Neural cell (in vitro differentiated cells): Measurements from ENCODE around the gene UQCRHL. TPM values are rescaled to one million over a fixed set of nuclear protein-coding genes. Genes with fewer than 3 reads are reported as not detected.

ENCODE experiments used
- H2AFZ ChIP-seq: fragments of 200-600, 300-800 bp; sonication (generic), shearing (Covaris generic); 2 replicates; pipeline ENCODE4 v1.6.0; 2014; ENCODE audit warnings: low read depth, mild to moderate bottlenecking, antibody characterized with exemption, low read length, moderate library complexity
- H3F3A ChIP-seq: fragments of 200-600 bp; shearing (Covaris generic); 2 replicates; pipeline ENCODE4 v1.6.1; 2016; ENCODE audit warnings: mild to moderate bottlenecking, moderate library complexity, mixed read lengths, antibody characterized with exemption, low read length; ENCODE audit not compliant: insufficient read depth, poor library complexity, severe bottlenecking
- H3K27ac ChIP-seq: fragments of 200-600, 300-800 bp; sonication (generic), shearing (Covaris generic); 2 replicates; pipeline ENCODE4 v1.5.1; 2014; ENCODE audit warnings: mild to moderate bottlenecking, low read length, moderate library complexity
- H3K27me3 ChIP-seq: fragments of 300-800, 200-600 bp; sonication (generic), shearing (Covaris generic); 2 replicates; pipeline ENCODE4 v1.6.0; 2014; ENCODE audit warnings: mild to moderate bottlenecking, low read depth, low read length, moderate library complexity; ENCODE audit not compliant: insufficient read depth
- H3K36me3 ChIP-seq: fragments of 300-800, 200-600 bp; sonication (generic), shearing (Covaris generic); 2 replicates; pipeline ENCODE4 v1.5.1; 2014; ENCODE audit warnings: mild to moderate bottlenecking, antibody characterized with exemption, low read length, moderate library complexity; ENCODE audit not compliant: insufficient read depth
- H3K4me2 ChIP-seq: fragments of 300-800, 200-600 bp; sonication (generic), shearing (Covaris generic); 2 replicates; pipeline ENCODE4 v1.6.0; 2014; ENCODE audit warnings: mild to moderate bottlenecking, low read length
- H3K4me3 ChIP-seq: fragments of 300-800, 200-600 bp; sonication (generic), shearing (Covaris generic); 2 replicates; pipeline ENCODE4 v1.5.1; 2014; ENCODE audit warnings: mild to moderate bottlenecking, low read length, moderate library complexity
- H3K79me2 ChIP-seq: fragments of 200-600 bp; shearing (Covaris generic); replicated peaks from 2 replicates; pipeline ENCODE4 v1.6.0; 2014; ENCODE audit warnings: mild to moderate bottlenecking, low read length, moderate library complexity; ENCODE audit not compliant: insufficient read depth
- H3K9ac ChIP-seq: fragments of 300-800, 200-600 bp; sonication (generic), shearing (Covaris generic); 2 replicates; pipeline ENCODE4 v1.6.1; 2016; ENCODE audit warnings: mild to moderate bottlenecking, low read length, mixed read lengths
- H3K9me2 ChIP-seq: fragments of 200-600 bp; shearing (Covaris generic); 2 replicates; pipeline ENCODE4 v1.6.1; 2016; ENCODE audit warnings: mild to moderate bottlenecking, low read length, mixed read lengths; ENCODE audit not compliant: insufficient read depth
- H3K9me3 ChIP-seq: fragments of 200-600, 300-800 bp; sonication (generic), shearing (Covaris generic); 2 replicates; pipeline ENCODE4 v1.6.1; 2016; ENCODE audit warnings: mild to moderate bottlenecking, mixed run types, low read length, moderate library complexity, mixed read lengths
- H4K20me1 ChIP-seq: fragments of 200-600 bp; shearing (Covaris generic); 2 replicates; pipeline ENCODE4 v1.6.1; 2016; ENCODE audit warnings: mild to moderate bottlenecking, mixed run types; ENCODE audit not compliant: insufficient read depth
- MXI1 ChIP-seq: fragments of 450-650 bp; conservative IDR thresholded peaks from 2 replicates; pipeline ENCODE4 v1.6.1; 2014; ENCODE audit warnings: antibody characterized with exemption, mild to moderate bottlenecking; ENCODE audit not compliant: poor library complexity, severe bottlenecking
- POLR2AphosphoS5 ChIP-seq: IDR thresholded peaks from 2 replicates; pipeline ENCODE4 v1.6.1; 2012
- RAD21 ChIP-seq: fragments of 450-650 bp; conservative IDR thresholded peaks from 2 replicates; pipeline ENCODE4 v1.6.1; 2014; ENCODE audit warnings: antibody characterized with exemption, mild to moderate bottlenecking, moderate library complexity
- SMC3 ChIP-seq: fragments of 450-650 bp; conservative IDR thresholded peaks from 2 replicates; pipeline ENCODE4 v1.6.1; 2014; ENCODE audit warnings: antibody characterized with exemption, mild to moderate bottlenecking, moderate library complexity; ENCODE audit not compliant: poor library complexity
- polyA plus RNA-seq: library from polyadenylated mRNA; depleted of rRNA; stranded (reverse); fragments of >200 nt; gene quantifications from 2 replicates; pipeline ENCODE4 v1.2.3, GENCODE V29; 2014
- TF ChIP-seq, protein P1 (sequence below): IDR thresholded peaks from 2 replicates; pipeline ENCODE4 v1.6.1; 2012; ENCODE audit warnings: borderline replicate concordance

The UQCRHL gene
- polyA plus RNA-seq, 1 donor from 2014 or later, result 6.1 TPM

GRCh38 chr1:15758953-15759661 is 48.3 kb downstream of the UQCRHL start:
- H3K9me3 ChIP-seq, result no peaks in the 10 kb centered on the region

GRCh38 chr1:15758343-15758931 is 49.0 kb downstream of the UQCRHL start, which contains the start of gene FBLIM1:
TSS of gene FBLIM1 (plus strand) at chr1:15758795. CDS start at chr1:15764984, 6,189 bp downstream.
- Histone ChIP-seq H3K79me2 (peaks cover 6% of the 10 kb centered on the region), H3K4me3 (peak within 1 kb of the TSS; percentile 84), H3F3A (no peaks in the 10 kb centered on the region), H3K9me2 (no peaks in the 10 kb centered on the region), H4K20me1 (no peaks in the 10 kb centered on the region), H3K9ac (peak within 1 kb of the TSS; percentile 85), H3K27me3 (peaks cover 15% of the 10 kb centered on the region), H3K9me3 (no peaks in the 10 kb centered on the region), H3K36me3 (no peaks in the 10 kb centered on the region), H3K4me2 (peak within 1 kb of the TSS; percentile 61), H2AFZ (peak within 1 kb of the TSS; percentile 8), H3K27ac (peak within 1 kb of the TSS; percentile 31)
- no peak for TF ChIP-seq POLR2AphosphoS5
- no peak for TF ChIP-seq MXI1

More at GRCh38 chr1:15758953-15759661, 48.3 kb downstream of the UQCRHL start:
- Histone ChIP-seq H3K4me3 (peak overlapping the region; percentile 84), H3K4me2 (peak overlapping the region; percentile 61), H3F3A (no peaks in the 10 kb centered on the region), H3K9ac (peak overlapping the region; percentile 85), H3K79me2 (peaks cover 6% of the 10 kb centered on the region), H3K27ac (peak overlapping the region; percentile 31), H3K36me3 (no peaks in the 10 kb centered on the region), H3K27me3 (peaks cover 15% of the 10 kb centered on the region), H3K9me2 (no peaks in the 10 kb centered on the region), H2AFZ (no peak overlapping the region), H4K20me1 (no peaks in the 10 kb centered on the region)
- no peak for TF ChIP-seq SMC3
- TF ChIP-seq POLR2AphosphoS5, result peak; percentile 20
- TF ChIP-seq, protein P1, sequence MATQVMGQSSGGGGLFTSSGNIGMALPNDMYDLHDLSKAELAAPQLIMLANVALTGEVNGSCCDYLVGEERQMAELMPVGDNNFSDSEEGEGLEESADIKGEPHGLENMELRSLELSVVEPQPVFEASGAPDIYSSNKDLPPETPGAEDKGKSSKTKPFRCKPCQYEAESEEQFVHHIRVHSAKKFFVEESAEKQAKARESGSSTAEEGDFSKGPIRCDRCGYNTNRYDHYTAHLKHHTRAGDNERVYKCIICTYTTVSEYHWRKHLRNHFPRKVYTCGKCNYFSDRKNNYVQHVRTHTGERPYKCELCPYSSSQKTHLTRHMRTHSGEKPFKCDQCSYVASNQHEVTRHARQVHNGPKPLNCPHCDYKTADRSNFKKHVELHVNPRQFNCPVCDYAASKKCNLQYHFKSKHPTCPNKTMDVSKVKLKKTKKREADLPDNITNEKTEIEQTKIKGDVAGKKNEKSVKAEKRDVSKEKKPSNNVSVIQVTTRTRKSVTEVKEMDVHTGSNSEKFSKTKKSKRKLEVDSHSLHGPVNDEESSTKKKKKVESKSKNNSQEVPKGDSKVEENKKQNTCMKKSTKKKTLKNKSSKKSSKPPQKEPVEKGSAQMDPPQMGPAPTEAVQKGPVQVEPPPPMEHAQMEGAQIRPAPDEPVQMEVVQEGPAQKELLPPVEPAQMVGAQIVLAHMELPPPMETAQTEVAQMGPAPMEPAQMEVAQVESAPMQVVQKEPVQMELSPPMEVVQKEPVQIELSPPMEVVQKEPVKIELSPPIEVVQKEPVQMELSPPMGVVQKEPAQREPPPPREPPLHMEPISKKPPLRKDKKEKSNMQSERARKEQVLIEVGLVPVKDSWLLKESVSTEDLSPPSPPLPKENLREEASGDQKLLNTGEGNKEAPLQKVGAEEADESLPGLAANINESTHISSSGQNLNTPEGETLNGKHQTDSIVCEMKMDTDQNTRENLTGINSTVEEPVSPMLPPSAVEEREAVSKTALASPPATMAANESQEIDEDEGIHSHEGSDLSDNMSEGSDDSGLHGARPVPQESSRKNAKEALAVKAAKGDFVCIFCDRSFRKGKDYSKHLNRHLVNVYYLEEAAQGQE, result peak; percentile 19

DNA sequence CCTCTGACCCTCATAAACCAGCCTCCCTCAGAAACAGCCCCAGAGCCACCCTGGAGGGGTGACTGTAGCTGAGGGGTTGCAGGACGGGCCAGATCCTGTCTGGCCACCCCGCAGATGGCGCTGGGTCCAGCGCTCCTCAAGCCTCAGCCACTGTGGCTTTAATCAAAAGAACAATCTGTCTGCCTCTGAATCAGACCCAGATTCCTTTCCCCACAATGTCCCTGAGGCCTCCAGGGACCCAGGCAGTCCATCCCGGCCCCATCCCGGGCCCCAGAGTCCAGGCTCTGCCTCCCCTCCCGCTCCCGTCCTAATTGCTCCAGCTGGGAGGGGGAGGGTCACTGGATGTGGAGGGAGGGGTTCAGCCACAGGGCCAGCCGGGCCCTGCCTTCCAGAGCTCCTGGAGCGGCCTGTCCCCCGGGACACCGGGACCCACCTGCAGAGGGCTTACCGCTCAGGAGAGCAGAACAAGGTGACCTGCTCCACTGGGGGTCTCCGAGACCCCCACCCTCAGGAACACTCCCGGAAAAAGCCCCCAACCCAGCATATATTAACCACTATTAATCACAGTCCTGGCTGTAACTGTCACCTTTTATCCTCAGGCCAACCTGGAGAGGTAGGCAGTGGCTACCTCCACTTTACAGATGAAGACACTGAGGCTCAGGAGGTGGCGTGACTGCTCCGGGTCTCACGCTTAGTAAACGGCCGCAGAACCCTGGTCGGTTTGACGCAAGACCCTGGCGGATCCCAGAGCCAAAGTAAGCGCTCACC is 49.7 kb downstream of the UQCRHL start:
- Histone ChIP-seq H3K36me3 (no peaks in the 10 kb centered on the region), H3K4me3 (peak overlapping the region; percentile 84), H2AFZ (peak overlapping the region; percentile 8), H3K79me2 (peaks cover 6% of the 10 kb centered on the region), H3K4me2 (peak overlapping the region; percentile 36), H4K20me1 (no peaks in the 10 kb centered on the region), H3K9me2 (no peaks in the 10 kb centered on the region), H3F3A (no peaks in the 10 kb centered on the region), H3K9ac (peak overlapping the region; percentile 85), H3K27me3 (peaks cover 15% of the 10 kb centered on the region), H3K27ac (no peak overlapping the region), H3K9me3 (no peaks in the 10 kb centered on the region)
- no peak for TF ChIP-seq SMC3
- TF ChIP-seq RAD21, result no peak
- no peak for TF ChIP-seq MXI1

Other genes with a start within 250 kb of the UQCRHL start
- not detected in 2 replicates for gene AGMAT, start 222.6 kb downstream of the UQCRHL start, polyA plus RNA-seq
- 3.8 and 4.9 TPM in 2 replicates for gene DDI2, start 190.2 kb downstream of the UQCRHL start, polyA plus RNA-seq
- gene PLEKHM2, start 123.3 kb downstream of the UQCRHL start, polyA plus RNA-seq, result 39.5 and 40.1 TPM in 2 replicates
- gene SLC25A34, start 71.4 kb downstream of the UQCRHL start, polyA plus RNA-seq, result 5.4 and 5.5 TPM in 2 replicates
- not detected in 2 replicates for gene TMEM82, start 65.2 kb downstream of the UQCRHL start, polyA plus RNA-seq
- gene FBLIM1, start 48.9 kb downstream of the UQCRHL start, polyA plus RNA-seq, result 24.9 and 25.4 TPM in 2 replicates
- 7.1 and 11.3 TPM in 2 replicates for gene SPEN, start 40.1 kb upstream of the UQCRHL start, polyA plus RNA-seq
- 114 and 137 TPM in 2 replicates for gene ZBTB17, start 168.5 kb upstream of the UQCRHL start, polyA plus RNA-seq
- not detected in 2 replicates for gene SRARP, start 196.6 kb upstream of the UQCRHL start, polyA plus RNA-seq
- gene HSPB7, start 210.4 kb upstream of the UQCRHL start, polyA plus RNA-seq, result 0.10 TPM in 1 of 2 replicates, not detected in the other
- not detected in 2 replicates for gene CLCNKA, start 214.4 kb upstream of the UQCRHL start, polyA plus RNA-seq
- not detected in 2 replicates for gene CLCNKB, start 236.1 kb upstream of the UQCRHL start, polyA plus RNA-seq